Transverse colon (tissue), 4 donors: ENCODE measurements around the gene MRPL2. TPM values are rescaled to one million over a fixed set of nuclear protein-coding genes. Genes with fewer than 3 reads are reported as not detected.

Experiments used
- DNase-seq: peaks from one replicate; pipeline ENCODE4 v3.0.0-alpha.2; 2019
- H3K27ac ChIP-seq, 4 donors: fragments of 200-600 bp; sonication (generic); 2 replicates each; pipeline ENCODE4 v1.5.1; 2016 to 2018; ENCODE audit warnings: inconsistent platforms in 4 of 4
- H3K27me3 ChIP-seq: fragments of 200-600 bp; sonication (generic); 2 replicates; pipeline ENCODE4 v1.5.1; 2017; ENCODE audit warnings: inconsistent platforms
- H3K36me3 ChIP-seq, 4 donors: fragments of 200-600 bp; sonication (generic); 2 replicates each; pipeline ENCODE4 v1.5.1; 2017 to 2019; ENCODE audit warnings: inconsistent platforms in 4 of 4
- H3K4me1 ChIP-seq, 4 donors: fragments of 200-600 bp; sonication (generic); 2 replicates each; pipeline ENCODE4 v1.5.1; 2017 to 2020; ENCODE audit warnings: inconsistent platforms in 4 of 4
- H3K4me3 ChIP-seq, 4 donors: fragments of 200-600 bp; sonication (generic); 1 replicate in 1 of 4; 2 replicates in 3 of 4; pipeline versions ENCODE4 v1.5.1 to v1.6.1; 2017 to 2019; ENCODE audit warnings: inconsistent platforms in 4 of 4
- H3K9me3 ChIP-seq, 2 donors: fragments of 200-600 bp; sonication (generic); 2 replicates each; pipeline ENCODE4 v1.5.1; 2017 to 2019; ENCODE audit warnings: inconsistent platforms in 2 of 2
- EP300 ChIP-seq: sonication (generic); formaldehyde crosslinking; IDR thresholded peaks from one replicate; pipeline ENCODE4 v1.6.1; 2017; ENCODE audit warnings: antibody characterized with exemption, low read depth
- POLR2A ChIP-seq: fragments of 450-650 bp; IDR thresholded peaks from one replicate; pipeline ENCODE4 v1.6.1; 2016; ENCODE audit warnings: antibody characterized with exemption, mild to moderate bottlenecking, moderate library complexity
- POLR2AphosphoS5 ChIP-seq, 3 donors: sonication (generic); formaldehyde crosslinking; IDR thresholded peaks; one replicate each; pipeline ENCODE4 v1.6.1; 2016; ENCODE audit warnings: antibody characterized with exemption in 3 of 3
- WGBS, 2 donors: methylation state at CpG; one replicate each; pipeline ENCODE4 v1.1.5; 2018; ENCODE audit warnings: low coverage in 1 of 2; 5-methylcytosine and 5-hydroxymethylcytosine counted together
- in situ Hi-C, 4 donors: fragments of 200-750 bp; cut with MboI; loops; one replicate each; pipeline versions ENCODE4 v1.15.0 to v1.15.1; 2017; ENCODE audit warnings: low sequenced_read_pairs in 3 of 4, low pct_ligation_motif_present in 1 of 4, low pct_unique_long_range_greater_than_20kb in 1 of 4
- intact Hi-C: fragments of 100-400 bp; cut with DNase I; formaldehyde crosslinking; loops from one replicate; pipeline ENCODE4 v1.15.1; 2023; ENCODE audit warnings: low total_unique reads
- total RNA-seq, 4 donors: library from RNA; depleted of rRNA; stranded (reverse); fragments of >200 nt; gene quantifications; one replicate each; pipeline ENCODE4 v1.1.0, GENCODE V29; 2016
- TF ChIP-seq, protein P1 (sequence below), 5 experiments: fragments of 200-600 bp in 3 of 5; fragments of 450-650 bp in 2 of 5; sonication (generic) in 3 of 5; IDR thresholded peaks; 1 replicate in 2 of 5; 2 replicates in 3 of 5; pipeline ENCODE4 v1.5.1; 2016 to 2017; ENCODE audit warnings: antibody characterized with exemption in 5 of 5, inconsistent platforms in 3 of 5, mild to moderate bottlenecking in 2 of 5, moderate library complexity in 1 of 5

Gene MRPL2
- total RNA-seq, 4 donors from 2014 or later, result 5.8 to 54.2 (median 34.3) TPM

DNA sequence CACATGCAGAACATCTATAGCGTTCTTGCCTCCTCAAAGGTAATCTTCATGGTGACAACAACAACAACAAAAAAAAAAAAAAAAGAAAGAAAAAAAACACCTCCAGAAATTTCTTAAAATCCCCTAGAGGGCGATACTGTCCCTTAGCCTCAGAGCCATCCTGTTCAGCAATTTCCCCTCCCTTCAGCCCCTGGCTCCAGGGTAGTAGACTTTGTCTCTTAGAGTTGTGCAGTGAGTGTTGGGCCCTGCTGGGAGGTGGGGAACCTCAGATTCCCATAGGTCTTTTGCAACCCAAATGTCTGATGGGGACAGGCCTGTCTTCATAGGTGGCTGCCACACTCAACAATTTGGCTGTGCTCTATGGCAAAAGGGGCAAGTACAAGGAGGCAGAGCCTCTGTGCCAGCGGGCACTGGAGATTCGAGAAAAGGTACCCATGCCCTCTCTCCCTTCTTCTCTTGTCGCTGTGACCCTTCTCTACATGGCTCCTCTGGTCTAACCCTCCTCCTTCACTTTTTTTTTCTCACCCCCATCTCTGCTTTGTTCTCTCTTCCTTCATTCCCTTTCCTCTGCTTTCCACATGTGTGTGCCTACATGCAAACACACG, 10.9 kb upstream of the MRPL2 start:
- intact Hi-C loops (loop anchor here (5.0 kb wide), 1 partner anchor 1222 kb away; no protein-coding TSS in a partner anchor), in situ Hi-C loops (no loop called here)

DNA sequence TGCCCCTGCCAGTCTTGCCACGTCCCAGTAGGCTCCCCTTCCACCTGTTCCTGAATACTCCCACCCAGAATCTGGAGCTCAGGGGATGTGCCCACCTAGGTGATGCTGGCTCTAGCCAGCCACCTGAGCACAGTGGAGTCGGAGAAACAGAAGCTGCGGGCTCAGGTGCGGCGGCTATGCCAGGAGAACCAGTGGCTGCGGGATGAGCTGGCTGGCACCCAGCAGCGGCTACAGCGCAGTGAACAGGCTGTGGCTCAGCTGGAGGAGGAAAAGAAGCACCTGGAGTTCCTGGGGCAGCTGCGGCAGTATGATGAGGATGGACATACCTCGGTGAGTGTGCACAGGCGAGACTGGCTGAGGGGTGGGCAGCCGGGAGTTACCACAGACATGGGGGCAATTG, 3.6 kb upstream of the MRPL2 start:
- DNase-seq, result no peak
- no peak overlapping the region for H3K4me3 ChIP-seq
- TF ChIP-seq, protein P1, sequence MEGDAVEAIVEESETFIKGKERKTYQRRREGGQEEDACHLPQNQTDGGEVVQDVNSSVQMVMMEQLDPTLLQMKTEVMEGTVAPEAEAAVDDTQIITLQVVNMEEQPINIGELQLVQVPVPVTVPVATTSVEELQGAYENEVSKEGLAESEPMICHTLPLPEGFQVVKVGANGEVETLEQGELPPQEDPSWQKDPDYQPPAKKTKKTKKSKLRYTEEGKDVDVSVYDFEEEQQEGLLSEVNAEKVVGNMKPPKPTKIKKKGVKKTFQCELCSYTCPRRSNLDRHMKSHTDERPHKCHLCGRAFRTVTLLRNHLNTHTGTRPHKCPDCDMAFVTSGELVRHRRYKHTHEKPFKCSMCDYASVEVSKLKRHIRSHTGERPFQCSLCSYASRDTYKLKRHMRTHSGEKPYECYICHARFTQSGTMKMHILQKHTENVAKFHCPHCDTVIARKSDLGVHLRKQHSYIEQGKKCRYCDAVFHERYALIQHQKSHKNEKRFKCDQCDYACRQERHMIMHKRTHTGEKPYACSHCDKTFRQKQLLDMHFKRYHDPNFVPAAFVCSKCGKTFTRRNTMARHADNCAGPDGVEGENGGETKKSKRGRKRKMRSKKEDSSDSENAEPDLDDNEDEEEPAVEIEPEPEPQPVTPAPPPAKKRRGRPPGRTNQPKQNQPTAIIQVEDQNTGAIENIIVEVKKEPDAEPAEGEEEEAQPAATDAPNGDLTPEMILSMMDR (IDR thresholded peaks at IDR 0.05), result no peak
- TF ChIP-seq POLR2AphosphoS5 (IDR thresholded peaks at IDR 0.05) (no peak), EP300 (no peak), POLR2A (no peak)
- H3K9me3 ChIP-seq, result no peaks in the 10 kb centered on the region
- 87 to 93% methylated on average over 7 to 8 of the region's 12 CpGs for WGBS, 2 donors
- intact Hi-C loops, result no loop called here
- in situ Hi-C loops, result no loop called here
- no peak overlapping the region for H3K27ac ChIP-seq
- H3K4me1 ChIP-seq, result peaks cover 17 to 33% (median 28%) of the 10 kb centered on the region in 4 donors
- H3K36me3 ChIP-seq, result peaks cover 0 to 19% (median 5%) of the 10 kb centered on the region in 4 donors
- no peaks in the 10 kb centered on the region for H3K27me3 ChIP-seq

More for the DNA sequence above, 10.9 kb upstream of the MRPL2 start:
- Histone ChIP-seq H3K9me3 (no peaks in the 10 kb centered on the region), H3K27me3 (no peaks in the 10 kb centered on the region), H3K36me3 (peaks cover 0 to 37% (median 7%) of the 10 kb centered on the region in 4 donors), H3K4me3 (no peak overlapping the region), H3K4me1 (no peaks in the 10 kb centered on the region), H3K27ac (no peak overlapping the region)
- TF ChIP-seq EP300 (no peak), POLR2AphosphoS5 (IDR thresholded peaks at IDR 0.05) (no peak), POLR2A (no peak)
- TF ChIP-seq, protein P1 (IDR thresholded peaks at IDR 0.05), result peak; percentile 34 to 46 (median 37)
- DNase-seq, result no peak
- 59% methylated on average over 6 of the region's 6 CpGs; no CpG with 5 or more reads in 1 of the 2 donors for WGBS, 2 donors

DNA sequence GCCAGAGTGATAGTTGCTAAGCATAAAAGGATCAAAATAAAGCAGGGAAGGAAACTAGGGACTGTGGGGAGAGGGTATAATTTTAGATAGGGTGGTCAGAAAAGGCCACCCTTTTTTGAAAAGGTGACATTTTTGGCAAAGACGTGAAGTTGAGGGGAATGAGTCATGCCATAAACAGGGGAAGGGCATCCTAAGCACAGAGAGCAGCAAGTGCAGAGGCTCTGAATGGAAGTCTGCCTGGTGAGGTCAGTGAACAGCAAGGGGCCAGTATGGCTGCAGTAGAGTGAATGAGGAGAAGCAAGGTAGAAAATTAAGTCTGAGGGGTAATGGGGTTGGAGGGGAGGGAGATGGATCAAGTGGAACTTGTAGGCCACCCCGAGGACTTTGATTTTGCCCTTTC, 2.6 kb upstream of the MRPL2 start:
- 25 to 60% methylated on average over 1 to 2 of the region's 2 CpGs for WGBS, 2 donors
- Histone ChIP-seq H3K36me3 (peaks cover 0 to 17% (median 5%) of the 10 kb centered on the region in 4 donors), H3K27me3 (no peaks in the 10 kb centered on the region), H3K9me3 (no peaks in the 10 kb centered on the region), H3K4me3 (peak overlapping the region in 2 of 4 donors; percentile 68 to 81), H3K27ac (peak overlapping the region in 2 of 4 donors; percentile 89 to 92), H3K4me1 (peaks cover 17 to 33% (median 29%) of the 10 kb centered on the region in 4 donors)
- DNase-seq, result no peak
- intact Hi-C loops, result no loop called here
- TF ChIP-seq POLR2A (no peak), EP300 (no peak), POLR2AphosphoS5 (IDR thresholded peaks at IDR 0.05) (no peak)
- TF ChIP-seq, protein P1 (IDR thresholded peaks at IDR 0.05), result no peak
- in situ Hi-C loops, result no loop called here

DNA sequence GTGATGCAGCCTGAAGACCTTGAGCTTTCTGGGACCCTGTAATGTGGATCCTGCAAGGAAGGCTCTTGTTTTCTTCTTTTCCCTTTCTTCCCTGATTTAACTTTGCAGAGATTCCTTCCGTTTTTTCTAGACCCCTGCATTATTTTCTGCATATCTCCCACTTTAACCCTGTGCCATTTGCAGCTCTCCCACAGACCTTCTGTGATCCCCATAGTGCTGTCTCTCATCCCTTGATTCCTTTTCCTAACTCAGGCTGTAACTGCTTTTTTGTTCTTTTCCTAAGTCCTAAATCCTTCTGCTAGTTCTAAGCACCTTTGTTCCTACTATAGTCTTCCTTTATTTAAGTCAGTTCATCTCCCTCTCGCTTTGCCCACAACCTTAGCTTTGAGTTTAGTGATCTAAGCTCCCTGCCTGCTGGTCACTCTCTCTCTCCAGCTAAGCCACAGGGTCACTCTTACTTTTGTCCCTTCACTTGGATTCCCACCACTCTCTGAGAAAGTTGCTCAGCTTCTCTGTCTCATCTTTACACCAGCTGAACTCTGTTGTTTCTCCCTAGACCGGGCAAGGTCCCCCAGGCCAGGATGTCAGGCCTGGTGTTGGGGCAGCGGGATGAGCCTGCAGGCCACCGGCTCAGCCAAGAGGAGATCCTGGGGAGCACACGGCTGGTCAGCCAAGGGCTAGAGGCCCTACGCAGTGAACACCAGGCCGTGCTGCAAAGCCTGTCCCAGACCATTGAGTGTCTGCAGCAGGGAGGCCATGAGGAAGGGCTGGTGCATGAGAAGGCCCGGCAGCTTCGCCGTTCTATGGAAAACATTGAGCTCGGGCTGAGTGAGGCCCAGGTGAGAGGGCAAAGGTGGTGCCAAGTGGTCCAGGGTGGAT, 1.8 kb upstream of the MRPL2 start:
- Histone ChIP-seq H3K4me1 (peaks cover 17 to 33% (median 29%) of the 10 kb centered on the region in 4 donors), H3K4me3 (peak overlapping the region in 3 of 4 donors; percentile 68 to 81 (median 68)), H3K36me3 (peaks cover 0 to 9% (median 4%) of the 10 kb centered on the region in 4 donors), H3K9me3 (no peaks in the 10 kb centered on the region), H3K27me3 (no peaks in the 10 kb centered on the region), H3K27ac (peak overlapping the region; percentile 89 to 95 (median 92))
- TF ChIP-seq EP300 (no peak), POLR2A (no peak), POLR2AphosphoS5 (IDR thresholded peaks at IDR 0.05) (no peak)
- TF ChIP-seq, protein P1 (IDR thresholded peaks at IDR 0.05), result no peak
- WGBS, 2 donors, result 46 to 69% methylated on average over 2 to 12 of the region's 12 CpGs
- intact Hi-C loops, result no loop called here
- no peak for DNase-seq
- in situ Hi-C loops, result no loop called here
